ENCODE measurements around the gene CPLX1.
"Not testable (repeated sequence)": the region's sequence is repeated elsewhere in the genome, so short reads cannot be mapped to it uniquely, and the experiment has no call there.

Gene CPLX1

DNA sequence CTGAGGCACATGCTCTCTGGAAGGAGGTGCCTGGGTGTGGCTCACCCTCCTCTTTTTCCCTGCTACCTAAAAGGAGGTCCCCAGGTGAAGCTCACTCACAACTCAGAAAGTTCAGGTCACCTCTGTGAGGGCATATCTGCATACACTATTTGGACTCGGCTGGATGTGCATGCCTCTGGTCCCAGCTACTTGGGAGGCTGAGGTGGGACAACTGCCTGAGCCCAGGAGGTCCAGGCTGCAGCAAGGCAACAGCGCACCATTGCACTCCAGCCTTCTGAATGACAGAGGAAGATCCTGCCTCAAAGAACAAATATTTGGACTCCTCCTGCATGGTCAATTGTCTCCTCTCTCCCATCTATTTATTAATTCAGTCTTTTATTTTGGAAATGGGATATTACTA is 46.4 kb downstream of the CPLX1 start:
- DNase-seq, result no peak

DNA sequence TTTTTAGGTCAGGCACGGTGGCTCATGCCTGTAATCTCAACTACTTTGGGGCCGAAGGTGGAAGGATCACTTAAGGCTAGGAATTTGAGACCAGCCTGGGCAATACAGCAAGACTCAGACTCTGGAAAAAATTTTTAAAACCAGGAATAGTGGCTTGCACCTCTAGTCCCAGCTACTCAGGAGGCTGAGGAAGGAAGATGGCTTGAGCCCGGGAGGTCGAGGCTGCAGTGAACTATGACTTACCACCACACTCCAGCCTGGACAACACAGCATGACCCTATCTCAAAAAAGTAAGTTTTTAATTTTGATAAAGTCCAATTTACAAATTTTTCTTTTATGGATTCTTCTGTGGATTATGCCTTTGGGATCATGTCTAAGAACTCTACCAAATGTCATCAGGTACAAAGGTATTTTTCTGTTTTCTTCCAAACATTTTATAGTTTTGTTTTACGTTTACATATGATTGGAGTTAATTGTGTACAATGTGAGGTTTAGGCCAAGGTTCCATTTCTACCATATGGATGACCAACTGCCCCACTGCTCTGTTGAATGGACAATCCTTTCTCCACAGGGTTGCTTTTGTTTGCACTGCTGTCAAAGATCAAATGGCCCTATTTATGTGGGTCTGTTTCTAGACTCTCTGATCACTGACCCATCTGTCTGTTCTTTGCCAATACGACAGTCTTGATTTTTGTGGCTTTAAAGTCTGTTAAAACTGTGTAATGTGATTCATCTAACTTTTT is 48.2 kb downstream of the CPLX1 start:
- DNase-seq, result no peak

DNA sequence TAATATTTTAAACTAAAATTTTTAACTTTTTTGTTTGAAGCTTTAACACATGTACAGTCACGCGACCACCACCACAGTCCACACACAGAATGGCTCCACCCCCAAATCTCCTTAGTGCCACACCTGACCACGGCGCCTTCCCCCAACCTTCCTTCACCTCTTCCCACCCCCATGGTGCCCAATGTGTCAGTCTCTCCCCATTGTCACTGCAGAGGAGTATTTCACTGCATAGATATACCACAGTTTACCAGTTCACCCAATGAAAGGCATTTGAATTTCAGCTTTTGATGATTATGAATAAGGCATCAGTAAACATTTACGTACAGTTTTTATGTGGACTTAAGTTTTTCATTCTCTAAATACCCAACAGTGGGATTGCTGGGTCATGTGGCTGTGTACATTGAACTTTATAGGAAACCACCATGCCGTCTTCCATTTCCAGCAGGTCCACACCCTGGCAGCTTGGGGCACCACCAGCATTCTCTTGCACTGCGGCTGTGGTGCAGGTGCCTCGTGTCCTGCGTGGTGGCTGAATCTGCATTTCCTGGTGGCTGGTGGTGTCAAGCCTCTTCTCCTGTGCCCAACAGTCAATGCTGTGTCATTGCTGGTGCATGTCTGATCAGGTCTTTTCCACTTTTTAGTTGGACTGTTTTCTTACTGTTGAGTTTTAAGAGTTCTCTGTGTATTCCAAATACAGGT is 49.0 kb downstream of the CPLX1 start:
- no peak for DNase-seq

DNA sequence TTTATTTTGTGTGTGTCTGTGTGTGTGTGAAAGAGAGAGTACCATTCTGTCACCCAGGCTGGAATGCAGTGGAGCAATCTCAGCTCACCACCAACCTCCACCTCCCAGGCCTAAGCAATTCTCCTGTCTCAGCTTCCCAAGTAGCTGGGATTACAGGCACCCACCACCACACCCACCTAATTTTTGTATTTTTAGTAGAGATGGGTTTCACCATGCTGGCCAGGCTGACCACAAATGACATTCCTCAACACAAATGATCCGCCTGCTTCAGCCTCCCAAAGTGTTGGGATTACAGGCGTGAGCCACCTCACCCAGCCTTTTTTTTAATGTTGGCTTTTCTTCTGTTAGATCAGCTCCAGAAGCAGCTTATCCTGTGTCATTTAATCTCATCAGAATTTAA is 50.4 kb downstream of the CPLX1 start:
- DNase-seq, result not testable (repeated sequence)

DNA sequence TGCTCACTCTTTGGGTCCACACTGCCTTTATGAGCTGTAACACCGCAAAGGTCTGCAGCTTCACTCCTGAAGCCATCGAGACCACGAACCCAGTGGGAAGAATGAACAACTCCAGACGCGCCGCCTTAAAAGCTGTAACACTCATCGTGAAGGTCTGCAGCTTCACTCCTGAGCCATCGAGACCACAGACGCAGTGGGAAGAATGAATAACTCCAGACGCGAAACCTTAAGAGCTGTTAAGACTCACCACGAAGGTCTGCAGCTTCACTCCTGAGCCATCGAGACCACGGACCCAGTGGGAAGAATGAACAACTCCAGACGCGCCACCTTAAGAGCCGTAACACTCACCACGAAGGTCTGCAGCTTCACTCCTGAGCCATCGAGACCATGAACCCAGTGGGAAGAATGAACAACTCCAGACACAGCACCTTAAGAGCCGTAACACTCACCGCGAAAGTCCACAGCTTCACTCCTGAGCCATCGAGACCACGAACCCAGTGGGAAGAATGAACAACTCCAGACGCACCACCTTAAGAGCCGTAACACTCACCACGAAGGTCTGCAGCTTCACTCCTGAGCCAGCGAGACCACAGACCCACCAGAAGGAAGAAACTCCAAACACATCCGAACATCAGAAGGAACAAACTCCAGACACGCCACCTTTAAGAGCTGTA is 51.4 kb downstream of the CPLX1 start:
- DNase-seq, result not testable (repeated sequence)

DNA sequence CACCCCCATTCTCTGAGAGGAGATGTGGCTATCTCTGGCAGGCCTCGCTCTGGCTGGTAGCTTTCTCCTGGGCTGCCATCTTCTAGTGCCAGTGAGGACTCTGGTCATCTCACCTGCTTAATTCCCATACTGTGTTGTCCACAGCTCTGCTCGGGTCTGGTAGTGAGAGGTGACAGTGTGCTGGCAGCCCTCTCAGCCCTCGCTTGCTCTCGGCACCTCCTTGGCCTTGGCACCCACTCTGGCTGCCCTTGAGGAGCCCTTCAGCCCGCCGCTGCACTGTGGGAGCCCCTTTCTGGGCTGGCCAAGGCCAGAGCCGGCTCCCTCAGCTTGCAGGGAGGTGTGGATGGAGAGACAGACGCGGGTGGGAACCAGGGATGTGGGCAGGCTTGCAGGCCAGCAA is 52.7 kb downstream of the CPLX1 start:
- no peak for DNase-seq

DNA sequence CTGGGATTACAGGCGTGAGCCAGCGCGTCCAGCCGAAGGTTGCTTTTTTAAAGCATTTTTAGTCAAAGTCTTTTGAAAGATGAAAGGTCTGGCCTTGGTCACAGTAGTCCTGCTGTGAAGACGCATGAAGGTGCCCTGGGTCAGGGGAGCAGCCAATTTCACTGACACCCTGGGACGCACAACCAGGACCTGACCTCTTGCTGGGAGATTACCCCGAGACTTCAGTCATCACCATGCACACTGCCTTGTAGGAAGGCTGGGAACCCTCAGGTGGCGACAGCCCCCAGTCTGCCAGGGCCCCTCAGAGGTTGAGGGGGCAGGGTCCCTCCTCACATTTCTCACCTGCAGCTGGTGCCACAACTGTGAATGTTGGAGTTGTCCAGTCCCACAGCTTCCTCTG is 53.2 kb downstream of the CPLX1 start:
- no peak for DNase-seq

DNA sequence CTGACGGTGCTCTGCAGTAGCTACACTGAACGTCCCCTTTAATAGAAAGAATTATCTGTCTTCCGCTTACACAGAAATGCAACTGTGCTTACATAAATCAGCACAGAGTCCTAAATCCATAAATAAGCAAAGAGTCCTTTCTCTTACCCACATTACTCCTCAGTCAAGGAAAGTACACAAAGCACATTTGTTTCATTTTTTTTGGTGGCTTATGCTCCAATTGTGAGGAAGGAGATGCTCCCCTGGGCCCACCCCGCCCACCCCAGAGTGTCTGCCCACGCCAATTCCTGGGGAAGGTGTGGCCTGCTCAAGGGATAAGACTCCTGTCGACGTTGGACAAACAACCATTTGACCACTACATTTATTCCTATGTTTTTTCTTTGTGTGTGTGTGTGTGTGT is 53.8 kb downstream of the CPLX1 start:
- DNase-seq, result no peak

DNA sequence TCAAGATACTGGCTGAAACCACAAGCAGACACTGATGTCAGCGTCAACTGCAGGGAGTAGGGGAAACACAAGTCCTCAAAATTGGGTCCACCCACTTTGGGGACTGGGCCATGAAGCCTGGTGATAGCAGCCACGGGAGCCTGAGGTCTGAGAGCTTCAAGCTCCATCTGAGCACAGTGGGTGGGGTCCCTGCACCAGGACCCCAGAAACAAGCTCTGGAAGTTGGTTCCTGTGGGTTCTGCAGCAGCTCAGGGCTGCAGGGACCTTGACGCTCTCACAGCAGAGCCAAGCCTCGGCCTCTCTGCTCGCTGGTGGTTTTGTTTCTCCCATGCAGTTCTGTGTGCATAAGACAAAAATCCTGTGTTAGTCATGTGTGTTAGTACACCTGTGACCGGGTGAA is 54.5 kb downstream of the CPLX1 start:
- no peak for DNase-seq

DNA sequence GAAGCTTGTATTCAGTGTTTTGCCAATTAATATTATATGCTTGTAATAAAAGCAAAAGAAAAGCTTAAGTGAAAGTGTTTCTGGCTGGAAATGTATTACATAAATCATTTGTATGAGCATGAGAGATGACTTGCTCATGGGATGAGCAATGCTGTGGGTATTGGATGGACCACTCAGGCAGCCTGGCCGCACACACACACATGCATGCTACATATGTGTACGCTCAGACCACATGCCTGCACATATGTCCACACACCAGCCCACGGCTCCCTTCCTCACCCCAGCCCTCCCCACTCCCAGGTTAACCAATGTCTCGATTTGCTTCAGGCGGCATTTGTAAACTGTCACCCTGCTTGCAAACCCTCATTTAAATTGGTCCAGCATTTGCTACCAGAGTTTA is 55.9 kb downstream of the CPLX1 start:
- no peak for DNase-seq

DNA sequence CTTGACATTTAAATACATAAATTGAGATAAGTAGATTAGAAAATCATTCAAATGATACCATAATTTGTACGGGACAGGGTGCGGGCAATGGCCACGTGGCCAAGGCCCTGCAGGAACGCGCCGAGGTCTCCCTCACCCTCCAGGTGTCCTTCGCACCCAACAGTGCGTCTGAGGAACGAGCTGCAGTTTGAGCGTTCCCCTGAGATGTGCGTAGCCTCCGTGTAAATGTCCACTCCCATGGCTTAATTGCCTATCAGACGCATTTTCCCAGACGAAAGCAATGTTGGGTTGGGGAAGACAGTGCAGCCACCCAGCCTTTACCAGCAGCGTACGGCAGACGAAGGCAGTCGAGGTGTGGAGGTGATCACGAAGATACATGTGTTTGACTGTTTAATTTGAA is 56.4 kb downstream of the CPLX1 start:
- DNase-seq, result no peak

DNA sequence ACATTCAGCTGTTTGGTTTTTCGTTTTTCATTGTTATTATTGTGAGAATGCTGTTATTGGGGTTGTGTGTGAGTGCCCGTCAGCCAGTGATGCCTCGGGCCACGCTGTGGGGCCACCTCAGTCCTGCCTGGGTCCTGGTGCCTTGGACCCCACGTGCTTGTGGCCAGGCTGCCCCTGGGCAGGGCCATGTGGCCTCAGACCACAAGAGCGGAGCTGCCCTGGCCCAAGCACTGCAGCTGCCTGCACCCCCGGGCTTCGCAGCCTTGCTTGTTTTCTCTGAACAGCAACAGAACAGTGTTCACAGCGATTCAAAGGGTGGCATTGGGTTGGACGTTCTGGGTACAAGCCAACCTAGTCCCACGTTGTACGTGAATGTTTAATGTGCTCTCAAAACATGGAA is 56.9 kb downstream of the CPLX1 start:
- peak in 5 of 51 donors; percentile 11 to 41 (median 29) for DNase-seq

DNA sequence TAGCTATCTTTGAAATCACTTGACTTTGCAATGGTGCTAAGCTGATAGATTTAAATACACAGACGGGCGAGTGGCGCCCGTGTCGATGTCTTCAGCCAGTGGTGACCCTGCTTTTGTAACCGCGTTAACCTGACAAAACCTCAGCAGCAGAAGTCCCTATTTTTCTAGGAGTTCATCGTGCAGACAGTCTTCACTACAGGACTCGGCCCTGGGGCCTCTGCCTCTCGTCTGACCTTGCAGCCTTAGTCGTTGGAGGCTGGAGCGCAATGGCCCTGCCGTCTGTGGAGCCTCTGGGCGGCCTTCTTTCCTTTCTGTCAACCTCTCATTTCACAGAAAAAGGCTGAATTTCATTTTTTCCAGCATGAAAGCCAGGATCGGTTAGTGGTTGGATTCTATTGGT is 57.9 kb downstream of the CPLX1 start:
- no peak for DNase-seq

DNA sequence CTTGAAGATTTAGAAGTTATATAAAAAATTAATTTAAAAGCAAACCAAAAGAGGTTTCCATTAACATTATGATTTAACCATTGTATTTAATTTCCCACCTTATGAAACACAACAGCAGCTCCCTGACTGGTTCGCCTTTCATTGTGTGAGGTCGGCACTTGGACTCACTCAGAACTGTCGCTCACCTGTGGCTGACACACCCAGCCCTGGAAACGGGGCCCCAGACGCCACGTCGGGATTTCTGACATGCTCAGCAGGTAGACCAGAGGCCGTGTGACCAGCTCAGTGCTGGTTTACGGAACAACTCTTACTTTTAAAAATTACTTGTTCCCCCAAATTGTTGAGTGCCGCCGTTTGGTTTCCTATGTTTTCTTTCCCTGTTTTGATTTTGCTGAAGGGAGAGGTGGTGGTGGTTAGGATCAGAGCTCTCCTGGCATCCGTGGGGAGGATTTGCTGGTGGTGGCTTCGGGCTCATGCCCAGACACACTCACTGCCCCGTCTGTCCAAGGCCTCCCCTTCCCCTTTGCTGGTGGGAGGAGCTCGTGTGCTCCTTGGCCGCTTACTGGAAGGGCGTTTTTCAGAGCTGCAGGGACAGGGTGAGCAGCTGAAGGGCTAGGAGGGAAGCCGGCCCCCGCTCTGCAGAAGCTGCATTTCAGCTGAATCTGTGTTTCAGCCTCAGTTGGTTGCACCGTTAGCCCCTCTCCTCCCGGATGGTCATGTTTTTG is 59.2 kb downstream of the CPLX1 start:
- DNase-seq, result no peak

DNA sequence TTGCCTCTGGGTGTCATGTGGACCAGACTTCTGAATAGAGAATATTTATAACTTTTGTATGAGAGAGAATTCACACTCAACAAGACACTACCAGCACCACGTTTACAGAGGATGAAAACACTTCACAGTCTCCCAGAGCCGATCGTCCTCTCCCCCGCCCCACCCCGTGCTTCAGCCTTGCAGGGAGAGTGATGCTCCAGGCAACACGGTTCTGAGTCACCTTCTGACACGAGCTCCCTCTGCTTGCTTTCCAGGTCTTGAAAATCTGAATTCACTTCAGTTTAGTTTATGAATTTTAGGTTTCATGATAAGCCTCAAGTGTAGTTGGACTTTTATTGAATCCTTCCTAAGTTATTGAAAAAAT is 59.8 kb downstream of the CPLX1 start:
- peak in 5 of 51 donors; percentile 23 to 74 (median 34) for DNase-seq

DNA sequence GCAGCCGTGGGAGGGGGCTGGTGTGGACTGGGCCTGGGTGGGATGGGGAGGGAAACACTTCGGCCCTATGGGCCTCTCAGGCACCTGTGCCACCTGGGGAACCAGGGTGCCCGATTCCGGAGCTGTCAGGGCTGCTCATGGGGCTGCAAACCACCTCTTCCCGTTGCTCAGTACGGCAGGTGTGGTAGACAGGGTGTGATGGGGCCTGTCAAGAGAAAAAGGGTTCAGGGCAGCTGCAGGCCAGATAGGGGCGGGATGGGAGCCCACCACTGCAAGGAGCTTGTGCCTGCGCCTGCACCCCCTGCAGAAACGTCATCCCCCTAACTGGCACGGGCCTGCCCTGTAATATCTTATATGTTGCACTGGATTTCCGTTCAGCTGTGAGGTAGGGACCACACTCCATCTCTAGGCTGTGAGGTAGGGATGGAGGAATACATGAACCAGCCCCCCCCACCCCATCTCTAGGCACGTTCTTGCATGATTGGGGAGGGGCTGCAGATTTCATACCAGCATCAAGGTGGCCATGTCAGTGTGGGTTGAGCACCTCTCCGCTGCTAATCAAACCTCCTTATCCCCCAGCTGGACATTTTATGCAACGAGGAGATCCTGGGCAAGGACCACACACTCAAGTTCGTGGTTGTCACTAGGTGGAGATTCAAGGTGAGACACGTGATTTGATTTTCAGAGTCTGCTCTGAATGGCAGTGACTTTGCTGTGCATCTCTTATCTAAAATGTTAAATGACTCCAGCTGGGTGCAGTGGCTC is 61.3 kb downstream of the CPLX1 start:
- no peak for DNase-seq

DNA sequence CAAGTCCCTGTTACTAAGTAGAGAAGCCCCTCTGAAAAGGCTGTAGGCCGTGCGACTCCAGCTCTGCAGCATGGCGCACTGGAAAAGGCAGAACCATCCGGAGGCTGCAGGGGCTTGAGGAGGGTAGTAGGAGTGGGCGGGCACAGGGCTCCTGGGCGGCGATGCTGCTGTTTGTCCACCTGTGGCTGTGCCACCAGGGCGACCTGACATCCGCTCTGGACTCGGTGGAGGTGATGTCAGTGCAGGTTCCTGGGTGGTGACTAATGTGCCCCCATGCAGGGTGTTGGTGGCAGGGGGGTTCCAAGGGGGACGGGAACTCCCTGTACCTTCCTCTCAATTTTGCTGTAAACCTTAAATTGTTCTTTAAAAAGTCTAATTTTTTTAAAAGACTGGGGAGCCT is 62.0 kb downstream of the CPLX1 start:
- no peak for DNase-seq

DNA sequence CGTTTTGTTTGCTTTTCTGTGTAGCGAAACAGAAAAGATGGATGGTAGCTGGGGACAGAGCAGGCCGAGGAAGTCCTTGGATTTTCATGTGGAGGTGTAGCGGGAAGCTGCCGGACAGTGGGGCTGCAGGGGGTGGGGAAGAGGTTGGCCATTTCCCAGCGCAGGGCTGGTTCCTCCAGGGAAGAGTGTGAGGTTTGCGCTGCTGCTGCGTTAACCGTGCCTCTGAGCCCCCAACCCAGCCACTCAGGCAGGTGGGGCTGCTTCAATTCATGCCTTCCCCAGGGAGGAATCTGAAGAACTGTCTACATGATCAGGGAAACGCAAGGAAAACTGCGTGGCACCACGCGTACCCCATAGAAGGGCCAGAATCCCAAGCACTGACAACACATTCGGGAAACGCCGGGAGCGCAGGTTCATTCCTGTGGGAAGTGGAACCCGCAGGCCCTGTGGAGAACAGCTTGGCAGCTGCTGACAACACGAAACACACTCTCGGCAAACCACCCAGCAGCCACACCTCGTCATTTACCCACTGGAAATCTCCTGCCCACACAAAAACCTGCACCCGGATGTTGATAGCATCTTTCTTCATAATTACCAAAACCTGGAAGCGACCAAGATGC is 62.6 kb downstream of the CPLX1 start:
- no peak for DNase-seq

DNA sequence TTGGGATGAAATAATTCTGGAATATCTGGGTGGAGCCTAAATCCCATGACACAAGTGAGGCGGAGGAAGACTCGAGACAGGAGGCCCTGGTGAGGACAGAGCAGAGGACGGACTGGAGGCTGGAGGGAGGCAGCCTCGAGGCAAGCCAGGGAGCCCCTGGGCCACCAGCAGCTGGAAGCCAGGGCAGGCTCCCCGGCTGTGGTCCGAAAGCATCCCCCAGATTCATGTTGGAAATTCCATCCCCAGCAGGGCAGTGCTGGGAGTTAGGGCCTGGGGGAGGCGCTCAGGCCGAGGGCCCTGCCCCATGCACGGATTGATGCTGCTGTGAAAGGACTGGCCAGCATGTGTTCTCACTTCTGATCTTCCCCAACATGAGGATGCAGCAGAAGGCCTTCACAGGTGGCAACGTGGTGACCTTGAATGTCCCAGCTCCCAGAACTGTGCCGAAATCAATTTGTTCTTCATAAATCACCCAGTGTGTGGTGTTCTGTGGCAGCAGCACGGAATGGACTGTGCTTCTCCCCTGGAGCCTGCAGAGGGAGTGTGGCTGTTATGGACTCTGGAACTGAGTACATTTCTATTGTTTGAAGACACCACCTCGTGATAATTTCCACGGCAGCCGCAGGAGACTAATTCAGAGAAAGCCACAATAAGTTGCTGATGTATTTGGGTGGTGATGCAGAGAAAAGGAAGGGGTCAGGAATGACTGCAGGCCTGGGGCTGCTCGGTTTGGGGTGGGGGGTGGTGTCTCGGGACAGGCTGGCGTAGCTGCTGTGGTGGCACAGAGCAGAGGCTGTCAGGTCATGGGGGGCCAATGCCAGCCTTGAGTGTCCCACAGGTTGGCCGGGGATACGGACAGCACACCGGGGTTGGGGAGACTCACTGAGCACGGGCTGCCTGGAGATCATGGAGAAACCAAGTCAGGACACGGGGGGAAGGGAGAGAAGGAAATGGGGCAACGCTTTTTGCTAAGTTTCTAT is 63.4 kb downstream of the CPLX1 start:
- peak in 7 of 51 donors; percentile 9 to 48 (median 24) for DNase-seq

DNA sequence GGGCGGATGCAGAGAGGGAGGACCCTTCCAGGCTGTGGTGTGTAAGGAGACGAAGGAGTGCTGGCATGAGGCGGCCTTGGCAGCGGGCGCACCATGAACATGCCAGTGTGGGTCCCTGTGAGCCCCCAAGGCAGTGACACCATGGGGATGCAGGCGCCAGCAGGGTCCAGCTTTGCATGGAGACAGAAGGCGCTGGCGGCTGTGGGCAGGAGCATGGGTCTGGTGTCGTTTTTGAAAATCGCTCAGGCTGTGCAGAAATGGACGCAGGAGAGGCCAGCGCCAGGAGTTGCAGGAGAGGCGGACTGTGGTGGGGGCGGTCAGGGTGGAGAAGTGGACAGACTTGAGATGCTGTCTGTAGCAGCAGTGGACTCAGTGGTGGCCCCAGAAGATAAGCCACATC is 64.2 kb downstream of the CPLX1 start:
- no peak for DNase-seq
